Caco-2 (cell line): ENCODE data around the gene VPS13D. TPM values are rescaled to one million over a fixed set of nuclear protein-coding genes. Genes with fewer than 3 reads are reported as not detected.
"Not testable (repeated sequence)": the region's sequence is repeated elsewhere in the genome, so short reads cannot be mapped to it uniquely, and the experiment has no call there.

Experiments used
- BruUV-seq: library from RNA; stranded (reverse); fragments of 400-500 nt; replicated peaks from 2 replicates; lab custom pipeline; 2021; lab: Mats Ljungman, UMichigan
- CTCF ChIA-PET: fragments of 300-600 bp; sonication (Branson Sonifier 250); formaldehyde crosslinking; loops from one replicate; lab custom pipeline; 2022; ENCODE audit warnings: antibody characterized with exemption; lab: Charles Lee
- POLR2A ChIA-PET: fragments of 300-600 bp; sonication (Branson Sonifier 250); formaldehyde crosslinking; loops from one replicate; lab custom pipeline; 2022; ENCODE audit warnings: antibody characterized with exemption; lab: Charles Lee
- DNase-seq, 2 experiments: peaks; one replicate each; pipeline versions ENCODE4 v3.0.0 to v3.0.0-alpha.2; 2020 to 2022
- H3K27me3 ChIP-seq: replicated peaks from 2 replicates; pipeline ENCODE4 v1.6.0; 2011; ENCODE audit warnings: low read length; ENCODE audit not compliant: control insufficient read depth, insufficient read depth
- H3K36me3 ChIP-seq: 2 replicates; pipeline ENCODE4 v1.5.1; 2011; ENCODE audit warnings: low read length; ENCODE audit not compliant: control insufficient read depth, insufficient read depth
- H3K4me1 ChIP-seq: fragments of 250-450 bp; sonication (Bioruptor Pico); 2 replicates; pipeline ENCODE4 v1.5.1; 2020; ENCODE audit warnings: mild to moderate bottlenecking
- H3K4me3 ChIP-seq: 2 replicates; pipeline ENCODE4 v1.5.1; 2011; ENCODE audit warnings: low read depth, mild to moderate bottlenecking, control low read depth, low read length
- H3K9me3 ChIP-seq: fragments of 250-450 bp; sonication (Bioruptor Pico); 2 replicates; pipeline ENCODE4 v1.5.1; 2020; ENCODE audit warnings: mild to moderate bottlenecking, moderate library complexity
- H3K27ac Mint-ChIP-seq: one replicate; pipeline ENCODE4 v1.8.0; 2022; ENCODE audit warnings: mixed read lengths; ENCODE audit not compliant: unreplicated experiment
- H3K27me3 Mint-ChIP-seq: one replicate; pipeline ENCODE4 v1.8.0; 2022; ENCODE audit warnings: mixed read lengths; ENCODE audit not compliant: insufficient read depth, unreplicated experiment
- H3K36me3 Mint-ChIP-seq: one replicate; pipeline ENCODE4 v1.8.0; 2022; ENCODE audit warnings: mild to moderate bottlenecking, mixed read lengths; ENCODE audit not compliant: insufficient read depth, unreplicated experiment
- H3K4me1 Mint-ChIP-seq: one replicate; pipeline ENCODE4 v1.8.0; 2022; ENCODE audit warnings: low read depth, mixed read lengths; ENCODE audit not compliant: unreplicated experiment
- H3K4me3 Mint-ChIP-seq: one replicate; pipeline ENCODE4 v1.8.0; 2022; ENCODE audit warnings: mild to moderate bottlenecking, moderate library complexity, mixed read lengths; ENCODE audit not compliant: unreplicated experiment
- H3K9me3 Mint-ChIP-seq: one replicate; pipeline ENCODE4 v1.8.0; 2022; ENCODE audit warnings: mixed read lengths; ENCODE audit not compliant: unreplicated experiment
- CTCF ChIP-seq, 2 experiments: fragments of 200-600 bp in 1 of 2; IDR thresholded peaks; 1 replicate in 1 of 2; 2 replicates in 1 of 2; pipeline versions ENCODE4 v1.5.1 to v1.8.0; 2011 to 2022; ENCODE audit warnings: antibody characterized with exemption in 1 of 2, control low read depth in 1 of 2, inconsistent platforms in 1 of 2, low read depth in 1 of 2, low read length in 1 of 2, mild to moderate bottlenecking in 1 of 2, moderate library complexity in 1 of 2; ENCODE audit not compliant: insufficient read depth in 1 of 2, severe bottlenecking in 1 of 2, unreplicated experiment in 1 of 2
- intact Hi-C: fragments of 100-400 bp; cut with micrococcal nuclease; formaldehyde crosslinking; loops from one replicate; pipeline ENCODE4 v1.10.0; 2022; ENCODE audit not compliant: unreplicated experiment
- total RNA-seq: library from RNA; stranded (reverse); gene quantifications from 2 replicates; pipeline ENCODE4 v1.2.3, GENCODE V29; 2022

The VPS13D gene
- total RNA-seq, 1 experiment from 2014 or later, result 25.6 TPM

GRCh38 chr1:12521096-12521495, 291.3 kb downstream of the VPS13D start:
- no peak for TF ChIP-seq CTCF (IDR thresholded peaks at IDR 0.05; ENCODE audit: insufficient read depth in 1 of 2, low read depth in 1 of 2, low read length in 1 of 2, severe bottlenecking in 1 of 2, unreplicated experiment in 1 of 2)
- H3K4me3 ChIP-seq, result no peak overlapping the region
- no peaks in the 10 kb centered on the region for H3K9me3 ChIP-seq
- peaks cover 10% of the 10 kb centered on the region for H3K4me1 Mint-ChIP-seq
- DNase-seq, result no peak
- H3K36me3 Mint-ChIP-seq, result no peaks in the 10 kb centered on the region
- CTCF ChIA-PET, result interaction anchor here (0.9 kb wide), 1 partner anchor 8 kb away, joined by 3 read pairs; no protein-coding TSS in a partner anchor
- no peak overlapping the region for H3K4me3 Mint-ChIP-seq
- H3K9me3 Mint-ChIP-seq, result no peaks in the 10 kb centered on the region
- no peak overlapping the region for H3K27ac Mint-ChIP-seq
- H3K27me3 Mint-ChIP-seq, result no peaks in the 10 kb centered on the region
- H3K4me1 ChIP-seq, result no peaks in the 10 kb centered on the region; the same call in 1 of the 2 replicates
- H3K36me3 ChIP-seq, result no peaks in the 10 kb centered on the region
- no peaks in the 10 kb centered on the region for H3K27me3 ChIP-seq
- no TSS peak for BruUV-seq
- POLR2A ChIA-PET, result no interaction called here
- intact Hi-C loops, result no loop called here

DNA sequence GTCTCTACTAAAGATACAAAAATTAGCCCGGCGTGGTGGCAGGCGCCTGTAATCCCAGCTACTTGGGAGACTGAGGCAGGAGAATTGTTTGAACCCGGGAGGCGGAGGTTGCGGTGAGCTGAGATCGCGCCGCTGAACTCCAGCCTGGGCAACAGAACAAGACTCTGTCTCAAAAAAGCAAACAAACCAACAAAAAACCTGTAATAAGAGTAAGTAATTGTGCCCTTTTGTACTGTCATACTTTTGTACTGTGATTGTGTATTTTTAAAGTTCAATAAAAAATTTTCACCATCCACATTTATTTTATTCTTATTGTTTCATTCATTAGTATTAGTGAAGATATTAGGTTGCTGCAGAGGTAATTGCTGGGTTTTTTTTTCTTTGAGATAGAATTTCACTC, 292.9 kb downstream of the VPS13D start:
- H3K4me3 Mint-ChIP-seq, H3K9me3 ChIP-seq, H3K27me3 Mint-ChIP-seq, DNase-seq, H3K4me3 ChIP-seq, H3K36me3 Mint-ChIP-seq, intact Hi-C loops, H3K27me3 ChIP-seq, BruUV-seq, H3K4me1 ChIP-seq, H3K27ac Mint-ChIP-seq, CTCF ChIA-PET, H3K9me3 Mint-ChIP-seq, H3K36me3 ChIP-seq, POLR2A ChIA-PET: not testable (repeated sequence)
- H3K4me1 Mint-ChIP-seq, result peaks cover 10% of the 10 kb centered on the region

GRCh38 chr1:12524266-12524665, 294.4 kb downstream of the VPS13D start:
- no peaks in the 10 kb centered on the region for H3K27me3 ChIP-seq

More at GRCh38 chr1:12524266-12524665, 294.4 kb downstream of the VPS13D start:
- DNase-seq, result no peak
- Mint-ChIP-seq H3K36me3 (no peaks in the 10 kb centered on the region), H3K4me3 (no peak overlapping the region), H3K27me3 (no peaks in the 10 kb centered on the region), H3K9me3 (no peaks in the 10 kb centered on the region), H3K4me1 (peaks cover 14% of the 10 kb centered on the region), H3K27ac (no peak overlapping the region)
- intact Hi-C loops, result no loop called here
- ChIA-PET CTCF (interaction anchor here (0.7 kb wide), 1 partner anchor 42 kb away, joined by 3 read pairs; no protein-coding TSS in a partner anchor), POLR2A (no interaction called here)
- TF ChIP-seq CTCF (IDR thresholded peaks at IDR 0.05; ENCODE audit: insufficient read depth in 1 of 2, low read depth in 1 of 2, low read length in 1 of 2, severe bottlenecking in 1 of 2, unreplicated experiment in 1 of 2), result no peak
- Histone ChIP-seq H3K4me3 (no peak overlapping the region), H3K9me3 (no peaks in the 10 kb centered on the region), H3K36me3 (no peaks in the 10 kb centered on the region), H3K4me1 (peaks cover 19% of the 10 kb centered on the region)
- BruUV-seq, result no TSS peak
